H1 (cell line): Measurements from ENCODE around the gene AGAP3. TPM values are rescaled to one million over a fixed set of nuclear protein-coding genes. Genes with fewer than 3 reads are reported as not detected.

Experiments used
- CTCF ChIA-PET: fragments of 300-600 bp; sonication (Branson Sonifier 250); formaldehyde crosslinking; loops from one replicate; lab custom pipeline; 2021; ENCODE audit not compliant: partially characterized antibody; lab: Charles Lee
- POLR2A ChIA-PET: fragments of 300-600 bp; sonication (Branson Sonifier 250); formaldehyde crosslinking; loops from one replicate; lab custom pipeline; 2021; ENCODE audit warnings: inconsistent platforms; ENCODE audit not compliant: partially characterized antibody; lab: Charles Lee
- DNase-seq, 2 experiments: peaks; one replicate each; pipeline versions ENCODE4 v3.0.0 to v3.0.0-alpha.2; 2010 to 2022; ENCODE audit warnings: low spot score in 2 of 2, low read depth in 1 of 2, mixed read lengths in 1 of 2
- FAIRE-seq: peaks from 2 replicates; lab custom pipeline; 2011; peaks lifted over from hg19 to GRCh38; lab: Jason Lieb, UNC
- H2AFZ ChIP-seq: 2 replicates; pipeline ENCODE4 v1.8.1; 2012; ENCODE audit warnings: low read length, inconsistent platforms
- H2AK5ac ChIP-seq: 2 replicates; pipeline ENCODE4 v1.6.1; 2013; ENCODE audit warnings: low read depth, low read length
- H2BK120ac ChIP-seq: replicated peaks from 2 replicates; pipeline ENCODE3; 2013; ENCODE audit warnings: low read depth, low read length, inconsistent platforms
- H2BK12ac ChIP-seq: 2 replicates; pipeline ENCODE4 v1.6.1; 2013; ENCODE audit warnings: low read depth, low read length
- H2BK15ac ChIP-seq: 2 replicates; pipeline ENCODE4 v1.6.1; 2013; ENCODE audit warnings: low read length
- H2BK20ac ChIP-seq: 2 replicates; pipeline ENCODE4 v1.6.1; 2013; ENCODE audit warnings: low read length
- H2BK5ac ChIP-seq: 2 replicates; pipeline ENCODE4 v1.6.1; 2013; ENCODE audit warnings: low read depth, low read length
- H3K14ac ChIP-seq: 2 replicates; pipeline ENCODE4 v1.6.1; 2013; ENCODE audit warnings: inconsistent platforms; ENCODE audit not compliant: insufficient read length
- H3K18ac ChIP-seq: 2 replicates; pipeline ENCODE4 v1.6.1; 2013; ENCODE audit warnings: low read length; ENCODE audit errors: extremely low read depth
- H3K23ac ChIP-seq: 2 replicates; pipeline ENCODE4 v1.6.1; 2013; ENCODE audit warnings: inconsistent platforms; ENCODE audit not compliant: insufficient read length
- H3K23me2 ChIP-seq: 2 replicates; pipeline ENCODE4 v1.6.1; 2013; ENCODE audit warnings: low read depth, low read length
- H3K27ac ChIP-seq: 2 replicates; pipeline ENCODE4 v1.6.1; 2011; ENCODE audit warnings: low read depth, low read length, inconsistent platforms
- H3K27me3 ChIP-seq, 4 experiments: replicated peaks in 1 of 4; 1 replicate in 1 of 4; 2 replicates in 3 of 4; pipeline versions ENCODE4 v1.6.1 to v1.8.1; 2011 to 2013; ENCODE audit warnings: low read length in 3 of 4, mild to moderate bottlenecking in 3 of 4, inconsistent platforms in 2 of 4, mixed read lengths in 2 of 4, moderate library complexity in 1 of 4; ENCODE audit not compliant: control insufficient read depth in 3 of 4, insufficient read depth in 3 of 4; ENCODE audit errors: extremely low read depth in 1 of 4
- H3K36me3 ChIP-seq, 4 experiments: 2 replicates each; pipeline versions ENCODE4 v1.6.1 to v1.8.1; 2011 to 2013; ENCODE audit warnings: mild to moderate bottlenecking in 4 of 4, low read length in 3 of 4, moderate library complexity in 2 of 4, control low read depth in 1 of 4, inconsistent platforms in 1 of 4; ENCODE audit not compliant: insufficient read depth in 4 of 4, control insufficient read depth in 2 of 4
- H3K4ac ChIP-seq: replicated peaks from 2 replicates; pipeline ENCODE3; 2013; ENCODE audit warnings: low read length, low read depth, mixed read lengths, inconsistent platforms; ENCODE audit not compliant: insufficient read length
- H3K4me1 ChIP-seq, 4 experiments: replicated peaks in 1 of 4; 1 replicate in 1 of 4; 2 replicates in 3 of 4; pipeline versions ENCODE4 v1.6.1 to v1.8.1; 2011 to 2013; ENCODE audit warnings: low read length in 3 of 4, inconsistent platforms in 2 of 4, mixed read lengths in 1 of 4; ENCODE audit not compliant: insufficient read depth in 4 of 4, control insufficient read depth in 3 of 4
- H3K4me2 ChIP-seq, 2 experiments: 2 replicates each; pipeline versions ENCODE4 v1.6.1 to v1.8.1; 2011 to 2013; ENCODE audit warnings: low read depth in 2 of 2, low read length in 2 of 2, control low read depth in 1 of 2, inconsistent platforms in 1 of 2, mild to moderate bottlenecking in 1 of 2; ENCODE audit not compliant: insufficient read depth in 1 of 2
- H3K4me3 ChIP-seq, 4 experiments: fragments of 200-600, 300-600 bp in 1 of 4; sonication (generic), shearing (Covaris generic), sonication (Bioruptor Twin) in 1 of 4; 2 replicates each; pipeline versions ENCODE4 v1.5.1 to v1.8.1; 2011 to 2016; ENCODE audit warnings: low read length in 4 of 4, low read depth in 3 of 4, control low read depth in 2 of 4, inconsistent platforms in 2 of 4, mild to moderate bottlenecking in 2 of 4, mixed read lengths in 1 of 4, moderate library complexity in 1 of 4; ENCODE audit not compliant: insufficient read depth in 2 of 4; ENCODE audit errors: extremely low read depth in 1 of 4
- H3K56ac ChIP-seq: replicated peaks from 2 replicates; pipeline ENCODE3; 2013; ENCODE audit warnings: low read depth, mild to moderate bottlenecking, mixed read lengths, low read length, inconsistent platforms; ENCODE audit not compliant: insufficient read length
- H3K79me1 ChIP-seq: 2 replicates; pipeline ENCODE4 v1.6.1; 2013; ENCODE audit warnings: low read depth, low read length, control low read depth
- H3K79me2 ChIP-seq, 2 experiments: 2 replicates each; pipeline versions ENCODE4 v1.6.1 to v1.8.1; 2012 to 2013; ENCODE audit warnings: low read length in 2 of 2, mild to moderate bottlenecking in 2 of 2, inconsistent platforms in 1 of 2; ENCODE audit not compliant: insufficient read depth in 2 of 2, control insufficient read depth in 1 of 2
- H3K9ac ChIP-seq, 4 experiments: replicated peaks in 1 of 4; 1 replicate in 1 of 4; 2 replicates in 3 of 4; pipeline versions ENCODE4 v1.6.1 to v1.8.1; 2011 to 2013; ENCODE audit warnings: low read depth in 3 of 4, low read length in 3 of 4, control low read depth in 2 of 4, mild to moderate bottlenecking in 2 of 4, moderate library complexity in 2 of 4, inconsistent platforms in 1 of 4; ENCODE audit errors: extremely low read depth in 1 of 4
- H3K9me3 ChIP-seq, 2 experiments: 2 replicates each; pipeline versions ENCODE4 v1.6.1 to v1.8.1; 2012 to 2013; ENCODE audit warnings: mild to moderate bottlenecking in 2 of 2, moderate library complexity in 2 of 2, control low read depth in 1 of 2, inconsistent platforms in 1 of 2, low read depth in 1 of 2, low read length in 1 of 2, mixed read lengths in 1 of 2; ENCODE audit not compliant: insufficient read depth in 2 of 2
- H4K20me1 ChIP-seq, 2 experiments: replicated peaks in 1 of 2; 2 replicates each; pipeline versions ENCODE3 to v1.8.1; 2011 to 2013; ENCODE audit warnings: inconsistent platforms in 2 of 2, low read length in 2 of 2, mild to moderate bottlenecking in 1 of 2; ENCODE audit not compliant: insufficient read depth in 2 of 2, control insufficient read depth in 1 of 2
- H4K5ac ChIP-seq: 2 replicates; pipeline ENCODE4 v1.6.1; 2013; ENCODE audit warnings: low read length, low read depth, mixed read lengths, inconsistent platforms; ENCODE audit not compliant: insufficient read length
- H4K8ac ChIP-seq: 2 replicates; pipeline ENCODE4 v1.8.0; 2013; ENCODE audit warnings: mild to moderate bottlenecking, moderate library complexity, low read length, inconsistent platforms; ENCODE audit not compliant: insufficient read depth; ENCODE audit errors: extremely low read depth
- H4K91ac ChIP-seq: replicated peaks from 2 replicates; pipeline ENCODE3; 2013; ENCODE audit warnings: low read length, mixed read lengths, inconsistent platforms; ENCODE audit not compliant: insufficient read length
- ATF2 ChIP-seq: IDR thresholded peaks from 2 replicates; pipeline ENCODE4 v1.6.1; 2012; ENCODE audit warnings: low read length, inconsistent platforms
- BACH1 ChIP-seq: IDR thresholded peaks from 2 replicates; pipeline ENCODE4 v1.6.1; 2012; ENCODE audit warnings: low read length, improper control_type of control experiment
- CBX8 ChIP-seq: fragments of 300-800, 300-1000 bp; sonication (generic); IDR thresholded peaks from 2 replicates; pipeline ENCODE4 v1.7.1; 2016; ENCODE audit warnings: low read depth, low read length, borderline replicate concordance
- PHF8 ChIP-seq: fragments of 200-600 bp; sonication (generic); conservative IDR thresholded peaks from 2 replicates; pipeline ENCODE4 v1.7.1; 2012; ENCODE audit warnings: low read depth, mild to moderate bottlenecking, inconsistent platforms, low read length, moderate library complexity
- WGBS, 2 experiments: shearing (Covaris generic) in 1 of 2; methylation state at CpG; one replicate each; pipeline versions ENCODE4 v1.1.6 to v1.1.7; 2013 to 2015; ENCODE audit warnings: low lambda C conversion rate in 2 of 2, mixed read lengths in 2 of 2, inconsistent platforms in 1 of 2, low coverage in 1 of 2, missing lambda C conversion rate in 1 of 2; ENCODE audit not compliant: insufficient replicate concordance in 2 of 2, insufficient coverage in 1 of 2, insufficient read length in 1 of 2; ENCODE audit errors: extremely low coverage in 1 of 2, missing lambda C conversion rate in 1 of 2; 5-methylcytosine and 5-hydroxymethylcytosine counted together
- polyA plus RNA-seq, 7 experiments: library from polyadenylated mRNA; depleted of rRNA in 3 of 7; stranded (reverse) in 5 of 7; unstranded in 2 of 7; fragments of >200 nt in 5 of 7; fragments of 200-250 nt in 2 of 7; gene quantifications; 1 replicate in 5 of 7; 2 replicates in 1 of 7; 4 replicates in 1 of 7; pipeline versions ENCODE4 v1.2.1 to v1.2.3, GENCODE V29; 2011 to 2013; ENCODE audit warnings: missing spikeins in 2 of 7, mixed read lengths in 2 of 7
- total RNA-seq: library from RNA; stranded (reverse); fragmentation: NEBNext Ultra II Directional; extraction: Animal tissue kit (Norgen Biotek cat#: 25700); gene quantifications from 2 replicates; pipeline ENCODE4 v1.2.1, GENCODE V29; 2021

AGAP3 gene
- total and polyA plus RNA-seq, 2 of the 8 experiments (the other 6 are each of a cell fraction or from before 2014, with no cell fraction given) = 66.4 to 120 TPM

GRCh38 chr7:151133266-151133985 lies 47.2 kb downstream of the AGAP3 start:
- H3K23ac ChIP-seq = no peak overlapping the region
- H2BK120ac ChIP-seq = no peak overlapping the region
- no peak overlapping the region for H2BK12ac ChIP-seq
- no peak overlapping the region for H3K18ac ChIP-seq
- H3K14ac ChIP-seq = no peak overlapping the region
- no peak overlapping the region for H3K56ac ChIP-seq
- H4K5ac ChIP-seq = no peak overlapping the region
- no peak overlapping the region for H3K9ac ChIP-seq
- no peak overlapping the region for H2BK15ac ChIP-seq
- no peak overlapping the region for H2BK20ac ChIP-seq
- H3K79me2 ChIP-seq = no peaks in the 10 kb centered on the region
- H3K23me2 ChIP-seq = no peaks in the 10 kb centered on the region; the same call in 1 of the 2 replicates
- H3K9me3 ChIP-seq = no peaks in the 10 kb centered on the region
- H4K8ac ChIP-seq = no peak overlapping the region
- CTCF ChIA-PET = interaction anchor here (0.6 to 18.9 kb wide), 5 partner anchors 6 to 109 kb away, joined by 3 to 197 read pairs (median 4); no protein-coding TSS in a partner anchor
- no peak overlapping the region for H2BK5ac ChIP-seq
- 90% methylated on average over 16 of the region's 16 CpGs; no CpG with 5 or more reads in 1 of the 2 experiments for WGBS, 2 experiments
- H4K20me1 ChIP-seq = peaks cover 7 to 19% of the 10 kb centered on the region in 2 experiments
- H4K91ac ChIP-seq = no peak overlapping the region
- peaks cover 1 to 11% (median 9%) of the 10 kb centered on the region in 4 experiments for H3K4me1 ChIP-seq
- no peak overlapping the region for H2AK5ac ChIP-seq
- peaks cover 0 to 10% (median 5%) of the 10 kb centered on the region in 4 experiments; a peak in 5 of 8 replicates for H3K36me3 ChIP-seq
- H3K4me3 ChIP-seq = no peak overlapping the region
- H3K27me3 ChIP-seq = no peaks in the 10 kb centered on the region; a peak in 1 of 7 replicates
- H3K4ac ChIP-seq = no peak overlapping the region
- no peaks in the 10 kb centered on the region for H3K79me1 ChIP-seq
- FAIRE-seq (no peak), DNase-seq (no peak)
- H3K27ac ChIP-seq = no peak overlapping the region
- H3K4me2 ChIP-seq = no peak overlapping the region
- no peak overlapping the region for H2AFZ ChIP-seq
- POLR2A ChIA-PET = interaction anchor here (1.2 kb wide), 1 partner anchor 14 kb away, joined by 4 read pairs; no protein-coding TSS in a partner anchor
- TF ChIP-seq ATF2 (no peak), BACH1 (no peak), PHF8 (no peak), CBX8 (no peak)
